A549 (cell line): ENCODE measurements around the gene CD47. TPM values are rescaled to one million over a fixed set of nuclear protein-coding genes. Genes with fewer than 3 reads are reported as not detected.

Experiments used
- ATAC-seq, 2 experiments: fragments of 200-7000 bp in 1 of 2; fragments of >200 bp in 1 of 2; cut with Nextera tagmentation in 1 of 2; cut with Tn5 transposase in 1 of 2; 3 replicates each; pipeline versions ENCODE4 v1.8.0 to v1.9.1; 2018 to 2020; ENCODE audit warnings: mild to moderate bottlenecking in 1 of 2, moderate library complexity in 1 of 2
- CTCF ChIA-PET: fragments of 300-600 bp; sonication (Branson Sonifier 250); formaldehyde crosslinking; extraction: SDS; loops from one replicate; lab custom pipeline; 2021; ENCODE audit warnings: antibody characterized with exemption, inconsistent platforms; lab: Yijun Ruan, JAX
- POLR2A ChIA-PET: fragments of 350-600 bp; formaldehyde crosslinking; extraction: SDS; loops from one replicate; lab custom pipeline; 2021; ENCODE audit warnings: antibody characterized with exemption, inconsistent platforms; lab: Yijun Ruan, JAX
- DNase-seq, 2 experiments: peaks; one replicate each; pipeline versions ENCODE4 v3.0.0 to v3.0.0-alpha.2; 2011 to 2016; ENCODE audit warnings: low read depth in 1 of 2, low spot score in 1 of 2
- FAIRE-seq: peaks from 2 replicates; lab custom pipeline; 2011; peaks lifted over from hg19 to GRCh38; lab: Jason Lieb, UNC
- H3K27ac ChIP-seq, 2 experiments: fragments of >200 bp; sonication (Bioruptor Twin); formaldehyde crosslinking; 3 replicates each; pipeline ENCODE4 v1.5.1; 2016 to 2017
- H3K4me1 ChIP-seq: fragments of >200 bp; sonication (Bioruptor Twin); formaldehyde crosslinking; 3 replicates; pipeline ENCODE4 v1.6.1; 2016
- H3K4me2 ChIP-seq: fragments of >200 bp; sonication (Bioruptor Twin); formaldehyde crosslinking; 3 replicates; pipeline ENCODE4 v1.6.1; 2016
- H3K4me3 ChIP-seq: fragments of >200 bp; sonication (Bioruptor Twin); formaldehyde crosslinking; 3 replicates; pipeline ENCODE4 v1.5.1; 2016
- H3K9me3 ChIP-seq: fragments of >200 bp; sonication (Bioruptor Twin); formaldehyde crosslinking; 3 replicates; pipeline ENCODE4 v1.6.1; 2016
- ATOH8 ChIP-seq: fragments of 250-450 bp; sonication (Bioruptor Pico); IDR thresholded peaks from 2 replicates; pipeline ENCODE4 v1.5.0; 2020; ENCODE audit warnings: low read depth, mild to moderate bottlenecking, moderate library complexity
- BCL3 ChIP-seq: fragments of >200 bp; sonication (Bioruptor Twin); formaldehyde crosslinking; IDR thresholded peaks from 3 replicates; pipeline ENCODE4 v1.6.1; 2016
- CBX8 ChIP-seq: fragments of 200-600 bp; sonication (generic); IDR thresholded peaks from 2 replicates; pipeline ENCODE4 v1.6.1; 2016
- CHD4 ChIP-seq: fragments of 200-600 bp; sonication (generic); IDR thresholded peaks from 2 replicates; pipeline ENCODE4 v1.6.1; 2016; ENCODE audit warnings: antibody characterized with exemption, mild to moderate bottlenecking, borderline replicate concordance
- EHMT2 ChIP-seq: fragments of 200-600 bp; sonication (generic); IDR thresholded peaks from 2 replicates; pipeline ENCODE4 v1.6.1; 2016; ENCODE audit warnings: antibody characterized with exemption, low read depth, mild to moderate bottlenecking, moderate library complexity
- ESRRA ChIP-seq: fragments of 150-350 bp; IDR thresholded peaks from 2 replicates; pipeline ENCODE4 v1.6.1; 2014; ENCODE audit warnings: mild to moderate bottlenecking, low read length, borderline replicate concordance
- FOSL2 ChIP-seq, 2 experiments: fragments of 450-650 bp in 1 of 2; fragments of >200 bp in 1 of 2; sonication (Bioruptor Twin) in 1 of 2; formaldehyde crosslinking; IDR thresholded peaks; 2 replicates each; pipeline versions ENCODE4 v1.5.0 to v1.6.1; 2016 to 2020; ENCODE audit warnings: mild to moderate bottlenecking in 1 of 2, moderate library complexity in 1 of 2
- HMGXB4 ChIP-seq: fragments of 250-450 bp; sonication (Bioruptor Pico); IDR thresholded peaks from 2 replicates; pipeline ENCODE4 v1.5.0; 2021; ENCODE audit warnings: mild to moderate bottlenecking, moderate library complexity, borderline replicate concordance
- HOXA7 ChIP-seq: fragments of 250-450 bp; sonication (Bioruptor Pico); IDR thresholded peaks from 2 replicates; pipeline ENCODE4 v1.5.0; 2020; ENCODE audit warnings: mild to moderate bottlenecking, moderate library complexity
- JUN ChIP-seq, 2 experiments: fragments of >200 bp; sonication (Bioruptor Twin); formaldehyde crosslinking; IDR thresholded peaks; 2 replicates in 1 of 2; 3 replicates in 1 of 2; pipeline ENCODE4 v1.6.1; 2016 to 2017
- KDM1A ChIP-seq: fragments of 200-600 bp; sonication (generic); IDR thresholded peaks from 2 replicates; pipeline ENCODE4 v1.6.1; 2016; ENCODE audit warnings: low read depth, mild to moderate bottlenecking
- MAZ ChIP-seq: fragments of 150-350 bp; IDR thresholded peaks from 2 replicates; pipeline ENCODE4 v1.6.1; 2014; ENCODE audit warnings: antibody characterized with exemption, low read depth, low read length, borderline replicate concordance
- MYC ChIP-seq: IDR thresholded peaks from 2 replicates; pipeline ENCODE4 v1.6.1; 2012; ENCODE audit warnings: mild to moderate bottlenecking, inconsistent platforms, low read length, improper control_type of control experiment, borderline replicate concordance
- NR3C1 ChIP-seq: fragments of >200 bp; sonication (Bioruptor Twin); formaldehyde crosslinking; IDR thresholded peaks from 3 replicates; pipeline ENCODE4 v1.6.1; 2017
- REST ChIP-seq: fragments of 200-600 bp; sonication (generic); IDR thresholded peaks from 2 replicates; pipeline ENCODE4 v1.6.1; 2016; ENCODE audit warnings: antibody characterized with exemption, mild to moderate bottlenecking, moderate library complexity
- SMC3 ChIP-seq: fragments of >200 bp; sonication (Bioruptor Twin); formaldehyde crosslinking; IDR thresholded peaks from 3 replicates; pipeline ENCODE4 v1.6.1; 2018; ENCODE audit warnings: inconsistent platforms
- WGBS: methylation state at CpG from one replicate; pipeline ENCODE4 v1.1.6; 2017; ENCODE audit errors: missing lambda C conversion rate; 5-methylcytosine and 5-hydroxymethylcytosine counted together
- polyA plus RNA-seq, 4 experiments: library from polyadenylated mRNA; depleted of rRNA in 3 of 4; stranded (reverse); fragments of >200 nt; fragmentation: RNase III in 1 of 4; extraction: RNeasy Plus Mini Kit Qiagen cat#74134 plus additional on column Dnase treatment in 1 of 4; gene quantifications; 2 replicates in 3 of 4; 3 replicates in 1 of 4; pipeline ENCODE4 v1.2.3, GENCODE V29; 2011 to 2017

CD47 gene
- polyA plus RNA-seq, 2 of the 4 experiments (the other 2 are of a cell fraction), result 31.0 to 35.9 TPM

GRCh38 chr3:108046247-108046646 is 44.6 kb downstream of the CD47 start:
- H3K27ac ChIP-seq, result no peak overlapping the region
- CTCF ChIA-PET, result no interaction called here
- no peak overlapping the region for H3K4me2 ChIP-seq
- 92% methylated on average over 1 of the region's 1 CpG for WGBS
- no peak for DNase-seq
- no peak for FAIRE-seq
- no peak for TF ChIP-seq JUN (IDR thresholded peaks at IDR 0.05)
- no peak for TF ChIP-seq ATOH8
- no peak for TF ChIP-seq SMC3
- TF ChIP-seq REST, result no peak
- no peak for TF ChIP-seq EHMT2
- no peaks in the 10 kb centered on the region for H3K4me1 ChIP-seq
- POLR2A ChIA-PET, result no interaction called here
- no peak for ATAC-seq
- H3K4me3 ChIP-seq, result no peak overlapping the region
- H3K9me3 ChIP-seq, result no peaks in the 10 kb centered on the region

GRCh38 chr3:108044699-108045098 is 46.1 kb downstream of the CD47 start:
- TF ChIP-seq JUN (IDR thresholded peaks at IDR 0.05), result no peak
- no peak for TF ChIP-seq CBX8
- TF ChIP-seq MAZ, result no peak
- H3K27ac ChIP-seq, result no peak overlapping the region
- FAIRE-seq (no peak), ATAC-seq (no peak), DNase-seq (no peak)
- POLR2A ChIA-PET, result interaction anchor here (0.5 kb wide), 1 partner anchor 57 kb away, joined by 3 read pairs; no protein-coding TSS in a partner anchor
- H3K9me3 ChIP-seq, result no peaks in the 10 kb centered on the region
- no peak overlapping the region for H3K4me3 ChIP-seq
- H3K4me2 ChIP-seq, result no peak overlapping the region
- CTCF ChIA-PET, result interaction anchor here (0.7 to 1.5 kb wide), 3 partner anchors 13 to 117 kb away, joined by 3 to 6 read pairs (median 3); no protein-coding TSS in a partner anchor
- no peaks in the 10 kb centered on the region for H3K4me1 ChIP-seq

GRCh38 chr3:108042300-108042699 is 48.5 kb downstream of the CD47 start:
- DNase-seq, result no peak
- no peak for ATAC-seq
- ChIA-PET CTCF (no interaction called here), POLR2A (no interaction called here)
- no peak for TF ChIP-seq CHD4
- H3K27ac ChIP-seq, result no peak overlapping the region
- no peaks in the 10 kb centered on the region for H3K4me1 ChIP-seq
- WGBS, result 79% methylated on average over 8 of the region's 8 CpGs
- no peak overlapping the region for H3K4me3 ChIP-seq
- no peak overlapping the region for H3K4me2 ChIP-seq
- no peaks in the 10 kb centered on the region for H3K9me3 ChIP-seq
- FAIRE-seq, result no peak

- WGBS, result 86% methylated on average over 1 of the region's 1 CpG
- Histone ChIP-seq H3K4me2 (no peak overlapping the region), H3K4me1 (no peaks in the 10 kb centered on the region), H3K9me3 (no peaks in the 10 kb centered on the region), H3K4me3 (no peak overlapping the region)
- DNase-seq (no peak), ATAC-seq (no peak), FAIRE-seq (no peak)
- ChIA-PET CTCF (no interaction called here), POLR2A (no interaction called here)
- TF ChIP-seq HMGXB4 (CRISPR knock-in tag) (no peak), ESRRA (no peak), NR3C1 (no peak), MYC (no peak), KDM1A (no peak), BCL3 (no peak), FOSL2 (IDR thresholded peaks at IDR 0.05) (no peak), FOSL2 (CRISPR knock-in tag; IDR thresholded peaks at IDR 0.05) (no peak), HOXA7 (no peak)
- TF ChIP-seq, all 56 proteins: peak for 0
- no peak overlapping the region for H3K27ac ChIP-seq
Measured at GRCh38 chr3:108041253-108041652, 49.6 kb downstream of the CD47 start.
